Nasal cavity respiratory epithelium epithelial cell of viscerocranial mucosa (primary cell): ENCODE results near the gene BCL11A. TPM values are rescaled to one million over a fixed set of nuclear protein-coding genes. Genes with fewer than 3 reads are reported as not detected.

Experiments used
- total RNA-seq: library from RNA; depleted of rRNA; stranded (reverse); fragments of >200 nt; gene quantifications from 2 replicates; pipeline ENCODE4 v1.2.3, GENCODE V29; 2014

BCL11A gene
- total RNA-seq = 2.1 and 14.9 TPM in 2 replicates

DNA sequence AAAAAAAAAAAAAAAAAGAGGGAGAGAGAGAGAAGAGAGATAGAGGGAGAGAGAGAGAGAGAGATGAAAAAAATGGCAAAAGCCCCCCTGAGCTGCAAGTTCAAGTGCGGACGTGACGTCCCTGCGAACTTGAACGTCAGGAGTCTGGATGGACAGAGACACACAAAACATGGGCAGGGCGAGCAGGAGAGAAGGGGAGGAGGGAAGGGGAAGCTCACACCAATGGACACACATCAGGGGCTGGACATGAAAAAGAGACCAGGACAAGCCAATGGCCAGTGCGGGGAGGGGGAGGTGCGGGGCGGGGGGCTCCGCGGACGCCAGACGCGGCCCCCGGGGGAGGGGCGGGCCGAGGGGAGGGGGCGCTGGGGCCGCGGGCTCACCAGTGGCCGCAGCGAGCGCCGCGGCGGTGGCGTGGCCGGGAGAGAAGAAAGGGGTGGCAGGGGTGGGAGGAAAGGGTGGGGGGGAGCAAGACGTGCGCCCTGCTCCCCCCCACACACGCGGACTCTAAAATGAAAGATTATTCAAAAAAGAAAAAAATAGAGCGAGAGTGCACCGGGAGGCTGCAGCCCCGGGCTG lies at the start of gene BCL11A:
TSS of gene BCL11A (minus strand) at position 160 of the 579 bp plus-strand sequence. CDS start 384 bp downstream, outside the sequence.

Other genes with a start within 250 kb of the BCL11A start
- gene PAPOLG, start 202.6 kb upstream of the BCL11A start, total RNA-seq = 12.6 and 16.9 TPM in 2 replicates